Keratinocyte (primary cell): ENCODE data around the gene AKR1E2. TPM values are rescaled to one million over a fixed set of nuclear protein-coding genes. Genes with fewer than 3 reads are reported as not detected.

Experiments used
- DNase-seq: peaks from one replicate; pipeline ENCODE4 v3.0.0-alpha.2; 2011; ENCODE audit warnings: low read depth, missing footprints, low spot score
- FAIRE-seq: peaks from 2 replicates; lab custom pipeline; 2011; peaks lifted over from hg19 to GRCh38; lab: Jason Lieb, UNC
- H2AFZ ChIP-seq: 2 replicates; pipeline ENCODE4 v1.6.0; 2012; ENCODE audit warnings: low read length, control low read depth, inconsistent platforms; ENCODE audit not compliant: control insufficient read depth
- H3K27ac ChIP-seq: 2 replicates; pipeline ENCODE4 v1.5.1; 2011; ENCODE audit warnings: low read length; ENCODE audit not compliant: control insufficient read depth, insufficient read depth
- H3K27me3 ChIP-seq: 3 replicates; pipeline ENCODE4 v1.6.0; 2011; ENCODE audit warnings: low read length; ENCODE audit not compliant: control insufficient read depth, insufficient read depth; ENCODE audit errors: extremely low read depth
- H3K36me3 ChIP-seq, 2 experiments: 2 replicates in 1 of 2; 3 replicates in 1 of 2; pipeline ENCODE4 v1.5.1; 2011; ENCODE audit warnings: low read length in 2 of 2, mild to moderate bottlenecking in 1 of 2; ENCODE audit not compliant: control insufficient read depth in 2 of 2, insufficient read depth in 2 of 2; ENCODE audit errors: extremely low read depth in 1 of 2
- H3K4me1 ChIP-seq: 3 replicates; pipeline ENCODE4 v1.5.1; 2011; ENCODE audit warnings: low read length; ENCODE audit not compliant: control insufficient read depth, insufficient read depth; ENCODE audit errors: extremely low read depth
- H3K4me2 ChIP-seq: 3 replicates; pipeline ENCODE4 v1.6.0; 2011; ENCODE audit warnings: low read depth, low read length; ENCODE audit not compliant: control insufficient read depth, insufficient read depth; ENCODE audit errors: extremely low read depth
- H3K4me3 ChIP-seq, 3 experiments: fragments of 200-600 bp in 1 of 3; sonication (generic) in 1 of 3; 2 replicates in 2 of 3; 3 replicates in 1 of 3; pipeline ENCODE4 v1.5.1; 2011 to 2016; ENCODE audit warnings: low read length in 3 of 3, mild to moderate bottlenecking in 3 of 3, control low read depth in 2 of 3, inconsistent platforms in 1 of 3, low read depth in 1 of 3, mixed read lengths in 1 of 3, mixed run types in 1 of 3, moderate library complexity in 1 of 3; ENCODE audit not compliant: control insufficient read depth in 2 of 3, insufficient read depth in 2 of 3; ENCODE audit errors: extremely low read depth in 1 of 3
- H3K79me2 ChIP-seq: 2 replicates; pipeline ENCODE4 v1.6.0; 2012; ENCODE audit warnings: low read length; ENCODE audit not compliant: control insufficient read depth, insufficient read depth
- H3K9ac ChIP-seq: 3 replicates; pipeline ENCODE4 v1.6.0; 2011; ENCODE audit warnings: low read length; ENCODE audit not compliant: control insufficient read depth, insufficient read depth; ENCODE audit errors: extremely low read depth
- H3K9me1 ChIP-seq: 3 replicates; pipeline ENCODE4 v1.6.0; 2011; ENCODE audit warnings: low read length; ENCODE audit not compliant: control insufficient read depth, insufficient read depth; ENCODE audit errors: extremely low read depth
- H3K9me3 ChIP-seq: 2 replicates; pipeline ENCODE4 v1.5.1; 2012; ENCODE audit warnings: low read depth, low read length; ENCODE audit not compliant: control insufficient read depth
- H4K20me1 ChIP-seq: 3 replicates; pipeline ENCODE4 v1.6.0; 2011; ENCODE audit warnings: low read length; ENCODE audit not compliant: control insufficient read depth, insufficient read depth; ENCODE audit errors: extremely low read depth
- CTCF ChIP-seq, 3 experiments: IDR thresholded peaks in 1 of 3; conservative IDR thresholded peaks in 1 of 3; optimal IDR thresholded peaks in 1 of 3; 2 replicates in 2 of 3; 3 replicates in 1 of 3; pipeline versions ENCODE3 to v1.5.1; 2011; ENCODE audit warnings: low read length in 3 of 3, mild to moderate bottlenecking in 3 of 3, moderate library complexity in 2 of 3, control low read depth in 1 of 3, inconsistent platforms in 1 of 3; ENCODE audit not compliant: insufficient read depth in 2 of 3; ENCODE audit errors: extremely low read depth in 1 of 3
- EZH2 ChIP-seq: IDR thresholded peaks from one replicate; pipeline ENCODE4 v1.6.1; 2012; ENCODE audit warnings: inconsistent platforms, mild to moderate bottlenecking, low read length, moderate library complexity
- dilution Hi-C: fragments of 300-500 bp; cut with MboI; formaldehyde crosslinking; loops from one replicate; pipeline ENCODE4 v1.7.0; 2020; ENCODE audit warnings: low sequenced_read_pairs; ENCODE audit not compliant: extremely low pct_ligation_motif_present
- polyA plus RNA-seq, 5 experiments: library from polyadenylated mRNA; depleted of rRNA in 3 of 5; stranded (reverse) in 3 of 5; stranded (forward) in 1 of 5; unstranded in 1 of 5; fragments of >200 nt; gene quantifications; 1 replicate in 1 of 5; 2 replicates in 3 of 5; 3 replicates in 1 of 5; pipeline versions ENCODE4 v1.2.1 to v1.2.3, GENCODE V29; 2011 to 2012; ENCODE audit warnings: missing spikeins in 2 of 5, low read depth in 1 of 5, low replicate concordance in 1 of 5

The AKR1E2 gene
- polyA plus RNA-seq, 1 donor (not counting 4 experiments of a cell fraction or from before 2014, with no cell fraction given) = 1.9 TPM

GRCh38 chr10:4819067-4819466, 6.9 kb upstream of the AKR1E2 start:
- no peaks in the 10 kb centered on the region for H3K36me3 ChIP-seq
- H4K20me1 ChIP-seq = no peaks in the 10 kb centered on the region
- no peaks in the 10 kb centered on the region for H3K27me3 ChIP-seq
- no peaks in the 10 kb centered on the region for H3K79me2 ChIP-seq
- H2AFZ ChIP-seq = no peak overlapping the region
- FAIRE-seq (no peak), DNase-seq (no peak)
- H3K4me3 ChIP-seq = no peak overlapping the region
- no peaks in the 10 kb centered on the region for H3K4me1 ChIP-seq
- no peaks in the 10 kb centered on the region for H3K9me3 ChIP-seq
- H3K27ac ChIP-seq = no peak overlapping the region
- dilution Hi-C loops = no loop called here
- H3K9ac ChIP-seq = no peak overlapping the region
- no peaks in the 10 kb centered on the region for H3K9me1 ChIP-seq
- TF ChIP-seq EZH2 (no peak), CTCF (optimal IDR thresholded peaks at IDR 0.05 in 1 of 3, IDR thresholded peaks at IDR 0.05 in 1 of 3, conservative IDR thresholded peaks at IDR 0.05 in 1 of 3; ENCODE audit: extremely low read depth in 1 of 3, insufficient read depth in 2 of 3, low read length in 3 of 3) (no peak)
- no peak overlapping the region for H3K4me2 ChIP-seq

GRCh38 chr10:4819707-4820106, 6.3 kb upstream of the AKR1E2 start:
- no peaks in the 10 kb centered on the region for H3K9me3 ChIP-seq
- no peak overlapping the region for H3K4me2 ChIP-seq
- H4K20me1 ChIP-seq = no peaks in the 10 kb centered on the region
- H3K36me3 ChIP-seq = no peaks in the 10 kb centered on the region
- FAIRE-seq = no peak
- no peak overlapping the region for H3K9ac ChIP-seq
- DNase-seq = no peak
- H3K4me3 ChIP-seq = no peak overlapping the region
- no peak overlapping the region for H2AFZ ChIP-seq
- no peak overlapping the region for H3K27ac ChIP-seq
- no peak for TF ChIP-seq CTCF (optimal IDR thresholded peaks at IDR 0.05 in 1 of 3, IDR thresholded peaks at IDR 0.05 in 1 of 3, conservative IDR thresholded peaks at IDR 0.05 in 1 of 3; ENCODE audit: extremely low read depth in 1 of 3, insufficient read depth in 2 of 3, low read length in 3 of 3)
- no peak for TF ChIP-seq EZH2
- H3K27me3 ChIP-seq = no peaks in the 10 kb centered on the region
- dilution Hi-C loops = no loop called here
- H3K79me2 ChIP-seq = no peaks in the 10 kb centered on the region
- no peaks in the 10 kb centered on the region for H3K9me1 ChIP-seq
- H3K4me1 ChIP-seq = no peaks in the 10 kb centered on the region
